ENCODE data around the gene WHRN.

Gene WHRN

DNA sequence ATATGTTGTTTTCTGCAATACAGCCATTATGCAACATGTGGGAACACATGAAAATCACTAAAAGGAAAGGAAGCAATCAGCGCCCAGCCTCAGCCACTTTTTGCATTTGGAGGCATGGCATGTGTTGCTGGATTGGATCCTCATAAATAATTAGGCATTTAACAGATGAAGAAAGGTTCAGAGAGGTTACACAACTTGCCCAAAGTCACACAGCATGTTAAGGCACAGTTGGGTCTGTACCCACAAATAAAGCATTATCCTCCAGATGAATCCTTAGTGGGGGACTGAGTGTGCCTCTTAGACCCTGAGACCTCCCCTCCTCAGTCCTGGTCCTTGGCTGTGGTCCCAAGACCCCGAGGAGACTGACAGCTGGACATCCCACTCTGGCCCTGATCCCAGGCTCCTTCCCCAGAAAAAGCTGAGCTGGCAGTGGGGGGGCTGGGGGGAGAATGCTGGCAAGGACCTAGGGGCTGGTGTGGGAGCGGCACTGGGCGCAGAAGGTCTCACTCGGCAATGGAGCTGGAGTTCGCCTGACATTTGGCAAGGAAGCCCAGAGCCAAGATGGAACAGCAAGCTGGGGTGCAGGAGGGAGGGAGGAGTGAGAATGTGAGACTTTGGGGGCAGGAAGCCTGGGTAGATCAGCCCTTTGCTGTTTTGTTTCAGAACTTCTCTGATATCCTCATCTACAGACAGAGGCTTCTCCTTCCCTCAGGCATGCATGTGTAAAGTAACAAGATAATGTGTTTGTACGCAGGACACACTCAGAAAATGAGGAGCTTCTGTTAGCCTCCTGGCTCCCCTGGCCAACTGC lies 110.5 kb downstream of the WHRN start:
- DNase-seq: no peak

GRCh38 chr9:114392749-114393112 lies 112.5 kb downstream of the WHRN start:
- DNase-seq: no peak

- no peak for DNase-seq
Measured at GRCh38 chr9:114390952-114391351, 114.3 kb downstream of the WHRN start.

GRCh38 chr9:114389612-114390368 lies 115.5 kb downstream of the WHRN start:
- DNase-seq: no peak

DNA sequence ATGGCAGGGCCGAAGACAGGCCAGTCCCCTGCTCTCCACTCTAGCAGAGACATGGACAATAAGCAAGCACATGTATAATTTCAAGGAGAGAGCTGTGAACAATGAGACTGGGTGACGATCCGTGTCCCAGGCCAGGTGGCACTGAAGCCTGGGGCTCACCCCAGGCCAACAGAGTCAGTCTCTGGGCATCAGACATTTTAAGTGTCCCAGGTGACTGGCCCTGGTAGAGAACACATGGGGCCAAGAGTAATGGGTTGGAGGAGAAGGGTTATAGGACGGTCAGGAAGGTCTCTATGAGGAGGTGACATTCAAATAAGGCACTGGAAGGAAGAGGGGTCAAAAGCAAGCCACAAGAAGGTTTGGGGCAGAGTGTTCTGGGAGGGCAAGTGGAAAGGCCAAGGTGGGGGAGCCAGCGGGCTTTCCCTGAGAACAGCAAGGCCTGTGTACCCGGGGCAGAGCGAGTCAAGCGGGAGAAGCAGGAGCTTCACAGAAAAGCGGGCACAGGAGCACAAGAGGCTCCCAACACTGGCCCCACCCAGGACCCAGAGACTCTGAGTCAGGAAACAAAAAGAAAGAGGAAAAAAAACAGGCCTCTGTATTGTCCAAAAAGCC lies 116.4 kb downstream of the WHRN start:
- no peak for DNase-seq

DNA sequence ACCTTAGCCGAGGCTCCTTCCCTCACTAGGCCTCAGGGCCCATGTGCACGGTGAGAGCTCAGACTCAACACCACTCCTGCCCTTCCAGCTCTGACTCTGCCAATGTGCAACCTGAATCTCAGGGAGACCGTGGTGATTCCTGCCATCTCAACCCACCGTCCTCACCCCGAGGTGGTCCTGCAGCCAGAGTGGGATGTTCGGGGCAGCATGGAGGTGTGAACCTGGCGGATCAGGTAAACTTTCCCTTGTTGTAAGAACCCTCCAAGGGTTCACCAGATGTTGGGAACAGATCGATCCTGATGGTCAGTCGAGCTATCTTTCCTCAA lies 117.0 kb downstream of the WHRN start:
- no peak for DNase-seq

DNA sequence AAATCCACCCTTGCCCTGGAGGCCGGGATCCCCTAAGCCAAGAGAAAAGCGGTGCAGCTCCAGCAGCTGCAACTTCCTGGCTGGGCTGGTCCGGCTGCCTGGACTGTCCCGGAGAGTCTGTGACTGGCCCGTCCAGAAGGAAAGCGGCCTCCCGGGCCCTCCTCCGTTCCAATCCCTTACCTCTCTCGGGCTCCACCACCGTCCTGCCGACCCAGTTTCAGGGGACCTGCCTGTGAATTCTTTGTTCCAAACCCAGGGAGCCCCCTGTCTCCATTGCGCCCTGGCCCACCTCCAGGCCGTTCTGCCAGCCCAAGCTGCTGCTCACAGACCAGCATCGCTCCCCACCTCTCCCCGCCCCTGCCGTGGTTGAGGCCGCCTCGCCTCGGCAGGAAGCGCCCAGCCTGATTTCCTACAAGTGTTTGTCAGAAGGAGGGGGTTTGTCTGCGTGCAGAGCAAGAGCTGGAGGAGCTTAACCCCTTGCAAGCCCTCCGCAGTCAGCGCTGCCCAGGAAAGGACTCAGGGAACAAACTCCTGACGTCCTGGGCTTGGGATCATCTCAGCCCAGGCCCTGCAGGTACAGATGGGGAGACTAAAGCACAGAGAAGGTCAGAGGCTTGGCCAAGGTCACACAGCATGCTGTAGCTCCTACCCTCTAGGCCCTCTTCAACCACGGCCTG lies 117.5 kb downstream of the WHRN start, which contains the start of gene AKNA:
Gene AKNA, minus strand, starts transcription at position 303 of the 677 bp plus-strand sequence. CDS start 6,649 bp downstream, outside the sequence.
- peak; percentile 77 for DNase-seq

DNA sequence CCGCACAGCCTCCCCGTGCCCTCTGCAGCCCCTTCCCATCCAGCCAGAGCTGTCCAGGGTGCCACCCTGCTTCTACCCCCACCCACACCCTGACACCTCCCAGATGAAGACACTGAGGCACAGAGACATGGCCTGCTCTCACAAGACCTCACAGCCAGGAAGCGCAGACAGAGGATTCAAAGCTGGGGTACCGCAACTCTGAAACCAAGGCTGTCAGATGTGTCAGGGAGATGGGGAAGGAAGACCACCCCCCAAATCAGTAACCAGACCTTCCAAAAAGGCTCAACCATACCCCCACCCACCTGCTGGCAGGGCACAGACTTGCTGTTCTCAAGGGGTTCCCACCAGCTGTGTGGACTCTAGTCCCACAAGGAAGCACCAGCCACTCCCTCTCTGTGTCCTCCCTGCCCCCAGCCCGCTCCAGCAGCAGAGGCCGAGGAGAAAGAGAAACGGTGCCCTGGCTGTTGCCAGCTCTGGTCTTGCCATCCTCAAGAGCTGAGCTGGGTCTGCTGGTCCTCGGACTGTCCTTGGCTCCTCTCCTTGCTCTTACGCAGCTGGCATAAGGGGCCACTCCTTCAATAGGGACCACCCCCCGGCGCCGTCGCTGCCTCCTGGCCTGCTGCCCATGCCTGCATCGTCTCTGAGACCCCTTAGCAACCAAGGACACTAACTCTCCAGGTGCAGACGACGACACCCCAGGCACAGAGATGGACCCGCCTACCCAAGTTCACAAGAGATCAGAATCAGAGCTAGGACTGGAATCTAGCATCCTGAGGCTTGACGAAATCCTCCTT lies 118.2 kb downstream of the WHRN start:
- no peak for DNase-seq

- no peak for DNase-seq
Measured at GRCh38 chr9:114386361-114386885, 118.8 kb downstream of the WHRN start.

DNA sequence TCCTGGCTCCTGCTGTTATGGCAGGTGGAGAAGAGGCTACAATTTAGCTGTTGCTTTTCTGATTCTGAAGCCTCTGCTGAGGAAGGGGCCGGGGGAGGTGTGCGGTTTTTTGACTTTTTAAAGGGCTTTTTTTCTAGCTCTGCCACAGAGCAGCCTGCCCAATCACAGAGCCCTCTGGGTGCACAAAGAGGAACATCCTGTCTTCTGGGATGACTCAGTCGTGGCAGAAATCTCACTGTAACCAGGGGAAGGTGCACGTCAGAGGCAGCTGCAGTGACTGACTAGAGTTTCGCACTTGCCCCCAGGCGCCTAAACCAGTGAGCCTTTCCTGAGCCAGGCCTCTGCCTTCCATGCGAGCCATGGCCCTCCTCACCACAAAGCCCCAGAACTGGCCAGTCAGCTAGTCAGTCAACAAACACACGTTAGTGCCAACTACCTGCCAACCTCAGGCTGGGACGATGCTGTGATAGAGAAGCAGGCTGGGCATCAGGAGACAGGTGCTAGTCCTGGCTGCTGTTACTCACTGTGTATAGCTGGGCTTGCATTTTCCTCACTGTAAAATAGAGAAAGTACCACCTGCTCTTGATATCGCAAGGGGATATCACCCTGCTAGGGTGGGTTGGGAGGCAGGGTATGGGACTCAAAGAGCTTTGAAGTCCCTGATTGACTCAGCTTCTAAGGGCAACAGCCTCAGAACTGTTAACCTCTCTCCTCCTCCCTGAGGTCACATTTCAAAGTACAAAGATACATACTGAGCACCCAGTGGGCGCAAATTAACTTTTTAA lies 119.7 kb downstream of the WHRN start:
- peak; percentile 82 for DNase-seq

- no peak for DNase-seq
Measured at GRCh38 chr9:114384836-114385396, 120.4 kb downstream of the WHRN start.

- DNase-seq: no peak
Measured at GRCh38 chr9:114384341-114384740, 120.9 kb downstream of the WHRN start.

DNA sequence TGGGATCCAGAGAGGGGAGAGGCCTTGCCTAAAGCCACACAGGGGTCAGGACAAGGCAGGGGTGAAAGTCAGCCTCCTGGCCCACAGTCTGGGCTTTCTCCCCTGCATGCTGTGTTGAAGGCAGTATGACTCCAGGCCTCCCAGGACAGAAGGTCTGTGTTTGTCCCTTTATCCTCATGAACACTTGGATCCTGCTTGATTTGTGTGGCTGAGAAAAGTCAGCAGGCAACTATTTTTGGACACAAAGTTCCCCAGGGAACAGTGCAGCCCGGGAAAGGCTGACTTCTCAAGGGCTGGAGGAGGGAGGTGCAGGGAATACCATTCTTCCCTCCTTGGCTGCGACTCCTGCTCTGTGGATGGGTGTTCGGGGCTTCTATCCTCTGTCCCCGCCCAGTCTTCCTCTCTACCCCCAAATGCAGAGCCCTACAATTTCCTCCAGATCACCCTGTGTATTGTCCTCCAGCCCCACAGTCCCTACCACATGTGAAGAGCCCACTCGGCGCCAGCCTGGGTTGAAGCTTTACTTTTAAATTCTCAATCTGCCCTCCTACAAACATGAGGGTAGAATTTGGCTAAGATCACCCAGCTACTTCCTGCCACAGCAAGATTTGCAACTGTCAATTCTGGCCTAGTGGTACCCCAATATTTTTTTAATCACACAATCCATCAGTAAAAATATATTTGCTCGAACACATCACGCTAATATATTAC lies 121.6 kb downstream of the WHRN start:
- no peak for DNase-seq

GRCh38 chr9:114382699-114383520 lies 122.4 kb downstream of the WHRN start:
- no peak for DNase-seq

DNA sequence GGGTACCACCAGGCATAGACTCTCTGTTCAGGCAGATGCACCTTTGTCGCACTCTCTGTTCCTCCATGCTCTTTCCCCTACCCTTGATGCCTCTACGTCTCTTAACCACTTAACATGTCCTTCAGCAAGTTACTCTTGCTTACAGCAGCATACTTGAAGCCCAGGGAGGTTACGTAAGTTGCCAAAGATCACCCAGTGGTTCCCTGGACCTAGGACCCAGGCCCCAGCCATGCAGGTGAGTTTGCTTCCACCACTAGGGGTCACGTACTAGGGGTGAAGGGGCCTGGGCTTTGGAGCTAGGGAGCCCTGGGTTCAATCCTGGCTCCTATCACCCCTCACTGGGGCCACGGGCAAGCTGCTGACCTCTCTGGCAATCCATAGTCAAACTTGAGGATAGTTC lies 126.4 kb downstream of the WHRN start:
- no peak for DNase-seq

GRCh38 chr9:114378016-114378415 lies 127.3 kb downstream of the WHRN start:
- no peak for DNase-seq

DNA sequence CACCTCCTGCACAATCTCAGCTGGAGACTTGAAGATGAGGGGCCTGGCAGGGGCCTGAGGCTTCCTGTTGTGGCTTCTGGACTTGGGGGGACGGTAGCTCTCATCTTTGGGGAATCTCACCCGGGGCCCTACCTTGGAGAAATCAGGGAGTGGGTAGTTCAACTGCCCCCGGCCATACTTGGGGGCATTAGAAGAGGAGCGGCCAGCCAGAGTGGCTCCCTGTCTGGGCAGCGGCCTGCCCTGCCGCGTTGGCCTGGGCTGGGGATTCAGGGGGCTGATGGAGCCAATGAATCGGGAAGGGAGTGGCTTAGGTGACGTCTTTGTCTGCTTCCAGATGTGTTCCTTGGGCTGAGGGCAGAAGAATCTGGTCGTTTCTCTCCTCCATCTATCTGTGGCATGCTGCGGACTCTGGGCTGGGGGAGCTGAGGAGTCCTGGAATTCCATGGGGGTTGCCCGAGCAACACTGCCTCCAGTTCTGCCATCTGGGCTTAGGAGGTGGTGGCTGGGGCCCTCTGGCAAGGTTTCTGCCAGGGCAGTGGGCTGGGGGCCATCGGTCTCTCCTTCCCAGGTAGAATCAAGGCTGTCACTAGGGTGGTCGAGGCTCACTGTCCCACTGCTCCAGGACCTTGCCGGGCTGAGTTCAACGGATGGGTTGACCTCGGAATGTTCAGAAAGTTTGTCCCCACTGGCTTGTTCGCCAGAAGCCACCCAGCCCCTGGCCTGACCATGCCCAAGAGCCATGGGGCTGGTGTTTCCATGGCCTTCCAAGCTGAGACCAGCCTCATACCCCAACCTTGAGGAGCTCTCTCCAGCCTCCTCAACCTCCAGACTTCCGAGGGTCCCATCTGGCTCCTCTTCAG lies 128.5 kb downstream of the WHRN start:
- DNase-seq: no peak

DNA sequence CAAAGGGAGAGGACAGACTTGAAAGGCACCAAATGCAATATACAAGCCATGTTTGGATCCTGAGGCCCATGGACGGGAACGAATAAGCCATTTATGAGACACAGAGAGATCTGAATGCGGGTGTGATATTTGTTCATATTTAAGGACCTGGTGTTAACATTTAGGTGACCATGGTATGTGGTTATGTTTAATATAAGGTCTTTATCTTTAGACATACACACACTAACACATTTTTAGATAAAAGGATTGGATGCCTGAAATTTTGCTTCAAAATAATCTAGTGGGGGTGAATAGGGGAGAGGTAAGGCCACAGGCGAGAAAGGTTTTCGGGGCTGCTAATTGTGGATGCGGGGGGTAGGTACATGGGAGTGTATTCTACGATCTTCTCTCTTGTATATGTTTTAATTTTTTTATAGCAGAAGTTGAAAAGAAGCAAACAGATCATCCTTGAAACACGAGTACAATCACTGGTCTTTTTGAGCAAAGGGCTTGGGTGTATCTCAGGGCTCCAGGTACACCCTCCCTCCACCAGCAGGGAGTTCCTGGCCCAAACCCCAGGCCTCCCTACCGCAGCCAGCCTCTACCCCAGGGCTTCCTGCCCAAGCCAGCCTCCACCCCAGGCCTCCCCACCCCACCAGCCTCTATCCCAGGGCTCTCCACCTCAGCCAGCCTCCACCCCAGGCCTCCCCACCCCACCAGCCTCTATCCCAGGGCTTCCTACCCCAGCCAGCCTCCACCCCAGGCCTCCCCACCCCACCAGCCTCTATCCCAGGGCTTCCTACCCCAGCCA lies 129.7 kb downstream of the WHRN start:
- no peak for DNase-seq

Measured in KG1 (cell line).